BJ (cell line): ENCODE measurements around the gene CENPP. TPM values are rescaled to one million over a fixed set of nuclear protein-coding genes. Genes with fewer than 3 reads are reported as not detected.

Experiments
- CTCF ChIA-PET: fragments of 350-600 bp; formaldehyde crosslinking; extraction: SDS; loops from one replicate; lab custom pipeline; 2021; ENCODE audit warnings: antibody characterized with exemption, inconsistent platforms; lab: Yijun Ruan, JAX
- POLR2A ChIA-PET: fragments of 300-600 bp; sonication (Branson Sonifier 250); formaldehyde crosslinking; extraction: SDS; loops from one replicate; lab custom pipeline; 2021; ENCODE audit warnings: antibody characterized with exemption; lab: Charles Lee
- DNase-seq: peaks from one replicate; pipeline ENCODE4 v3.0.0-alpha.2; 2011; ENCODE audit warnings: low read depth
- H3K27me3 ChIP-seq: 2 replicates; pipeline ENCODE4 v1.6.0; 2011; ENCODE audit warnings: low read length; ENCODE audit not compliant: control insufficient read depth, insufficient read depth
- H3K36me3 ChIP-seq: 2 replicates; pipeline ENCODE4 v1.5.1; 2011; ENCODE audit warnings: low read length; ENCODE audit not compliant: control insufficient read depth, insufficient read depth
- H3K4me3 ChIP-seq: 2 replicates; pipeline ENCODE4 v1.5.1; 2011; ENCODE audit warnings: low read depth, mild to moderate bottlenecking, control low read depth, low read length
- polyA plus RNA-seq: library from polyadenylated mRNA; depleted of rRNA; stranded (reverse); fragments of >200 nt; gene quantifications from 2 replicates; pipeline ENCODE4 v1.2.3, GENCODE V29; 2011
- TF ChIP-seq, protein P1 (sequence below): IDR thresholded peaks from 2 replicates; pipeline ENCODE4 v1.5.1; 2011; ENCODE audit warnings: low read depth, mild to moderate bottlenecking, control low read depth, inconsistent platforms, low read length, moderate library complexity; ENCODE audit not compliant: insufficient read depth

CENPP gene
- polyA plus RNA-seq, 1 experiment: 1.3 TPM

DNA sequence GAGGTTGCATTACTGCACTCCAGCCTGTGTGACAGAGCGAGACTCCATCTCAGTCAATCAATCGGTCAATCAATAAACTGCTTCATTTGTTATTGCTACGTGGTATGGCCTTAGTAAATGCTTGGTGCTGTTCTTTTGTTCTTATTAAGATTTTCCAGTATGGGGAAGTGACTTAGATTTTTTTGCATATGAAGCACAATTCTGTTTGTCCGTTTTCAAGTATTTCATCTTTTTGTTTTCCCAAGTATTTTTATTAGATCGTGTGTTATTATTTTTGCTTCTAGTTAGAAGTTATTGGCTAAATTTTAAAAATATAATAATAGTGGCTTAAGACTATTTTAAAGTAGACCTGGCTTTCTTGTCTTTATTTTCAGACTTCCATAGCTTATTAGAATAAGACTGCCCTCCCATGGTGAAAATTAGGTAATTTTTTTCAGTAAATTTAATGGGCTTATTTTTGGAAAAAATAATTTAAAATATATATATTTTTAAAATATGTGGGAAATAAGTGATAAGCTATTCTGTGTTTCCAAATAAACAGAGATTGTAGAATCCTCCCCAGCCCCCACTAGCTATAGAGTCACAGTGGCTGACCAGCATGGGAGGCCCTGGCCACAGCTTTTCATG, 113.3 kb downstream of the CENPP start:
- DNase-seq: no peak

DNA sequence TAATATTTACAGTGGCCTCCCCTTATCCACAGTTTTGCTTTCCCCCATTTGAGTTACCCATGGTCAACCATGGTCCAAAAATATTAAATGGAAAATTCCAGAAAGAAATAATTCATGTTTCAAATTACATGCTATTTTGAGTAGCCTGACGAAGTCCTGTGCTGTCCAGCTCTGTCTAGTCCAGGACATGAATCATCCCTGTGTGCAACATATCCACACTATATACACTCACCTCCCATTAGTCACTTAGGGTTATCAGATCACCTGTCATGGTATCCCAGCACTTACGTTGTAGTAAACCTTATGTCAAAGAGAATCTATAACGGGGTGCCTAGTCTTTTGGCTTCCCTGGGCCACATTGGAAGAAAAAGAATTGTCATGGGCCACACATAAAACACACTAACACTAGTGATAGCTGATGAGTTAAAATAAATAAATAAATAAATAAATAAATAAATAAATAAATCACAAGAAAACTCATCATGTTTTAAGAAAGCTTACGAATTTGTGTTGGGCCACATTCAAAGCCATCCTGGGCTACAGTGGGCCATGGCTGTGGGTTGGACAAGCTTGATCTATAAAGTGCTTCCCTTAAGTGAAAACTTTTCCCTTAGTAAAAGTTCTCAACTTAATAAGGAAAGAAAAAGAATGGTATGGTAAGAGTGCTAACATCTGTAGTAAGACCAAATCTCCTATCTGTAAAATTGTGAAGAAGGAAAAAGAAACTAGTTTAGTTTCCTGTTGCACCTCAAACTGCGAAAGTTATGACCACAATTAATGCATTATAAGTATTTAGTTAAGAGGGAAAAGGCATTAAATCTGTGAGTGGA, 114.4 kb downstream of the CENPP start:
- DNase-seq: no peak
- Histone ChIP-seq H3K36me3 (no peaks in the 10 kb centered on the region), H3K4me3 (no peak overlapping the region), H3K27me3 (no peaks in the 10 kb centered on the region)
- CTCF ChIA-PET: interaction anchor here (0.8 to 3.5 kb wide), 11 partner anchors 20 to 351 kb away, joined by 3 to 19 read pairs (median 4); no protein-coding TSS in a partner anchor
- POLR2A ChIA-PET: no interaction called here
- TF ChIP-seq, protein P1, sequence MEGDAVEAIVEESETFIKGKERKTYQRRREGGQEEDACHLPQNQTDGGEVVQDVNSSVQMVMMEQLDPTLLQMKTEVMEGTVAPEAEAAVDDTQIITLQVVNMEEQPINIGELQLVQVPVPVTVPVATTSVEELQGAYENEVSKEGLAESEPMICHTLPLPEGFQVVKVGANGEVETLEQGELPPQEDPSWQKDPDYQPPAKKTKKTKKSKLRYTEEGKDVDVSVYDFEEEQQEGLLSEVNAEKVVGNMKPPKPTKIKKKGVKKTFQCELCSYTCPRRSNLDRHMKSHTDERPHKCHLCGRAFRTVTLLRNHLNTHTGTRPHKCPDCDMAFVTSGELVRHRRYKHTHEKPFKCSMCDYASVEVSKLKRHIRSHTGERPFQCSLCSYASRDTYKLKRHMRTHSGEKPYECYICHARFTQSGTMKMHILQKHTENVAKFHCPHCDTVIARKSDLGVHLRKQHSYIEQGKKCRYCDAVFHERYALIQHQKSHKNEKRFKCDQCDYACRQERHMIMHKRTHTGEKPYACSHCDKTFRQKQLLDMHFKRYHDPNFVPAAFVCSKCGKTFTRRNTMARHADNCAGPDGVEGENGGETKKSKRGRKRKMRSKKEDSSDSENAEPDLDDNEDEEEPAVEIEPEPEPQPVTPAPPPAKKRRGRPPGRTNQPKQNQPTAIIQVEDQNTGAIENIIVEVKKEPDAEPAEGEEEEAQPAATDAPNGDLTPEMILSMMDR: no peak

More for the DNA sequence above, 113.3 kb downstream of the CENPP start:
- POLR2A ChIA-PET: interaction anchor here (0.6 kb wide), 1 partner anchor 1036 kb away, joined by 3 read pairs; no protein-coding TSS in a partner anchor
- no peaks in the 10 kb centered on the region for H3K36me3 ChIP-seq
- H3K27me3 ChIP-seq: no peaks in the 10 kb centered on the region
- CTCF ChIA-PET: interaction anchor here (0.6 to 3.5 kb wide), 16 partner anchors 10 to 352 kb away, joined by 3 to 19 read pairs (median 3); partner anchors contain the start of genes CENPP and NOL8
- no peak overlapping the region for H3K4me3 ChIP-seq
- TF ChIP-seq, protein P1: peak; percentile 21; the same call in 1 of the 2 replicates

DNA sequence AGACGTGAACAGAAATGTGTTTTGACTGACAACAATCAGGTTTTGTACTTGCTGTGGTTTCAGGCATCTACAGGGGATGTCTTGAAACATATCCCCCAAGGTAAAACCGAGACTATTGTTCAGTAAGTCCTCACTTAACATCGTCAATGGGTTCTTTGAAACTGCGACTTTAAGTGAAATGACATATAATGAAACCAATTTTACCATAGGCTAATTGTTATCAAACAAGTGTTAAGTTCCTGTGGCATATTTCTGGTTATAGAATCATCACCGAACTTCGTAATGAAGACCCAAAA, 114.9 kb downstream of the CENPP start:
- TF ChIP-seq, protein P1: no peak
- CTCF ChIA-PET: interaction anchor here (0.8 to 3.2 kb wide), 4 partner anchors 97 to 227 kb away, joined by 3 to 15 read pairs (median 4); no protein-coding TSS in a partner anchor
- DNase-seq: no peak
- Histone ChIP-seq H3K27me3 (no peaks in the 10 kb centered on the region), H3K36me3 (no peaks in the 10 kb centered on the region), H3K4me3 (no peak overlapping the region)
- POLR2A ChIA-PET: no interaction called here

- H3K4me3 ChIP-seq: no peak overlapping the region
- ChIA-PET CTCF (interaction anchor here (0.9 to 1.2 kb wide), 2 partner anchors 102 to 189 kb away, joined by 3 read pairs; no protein-coding TSS in a partner anchor), POLR2A (interaction anchor here (0.6 kb wide), 1 partner anchor 8 kb away, joined by 9 read pairs; no protein-coding TSS in a partner anchor)
- H3K27me3 ChIP-seq: no peaks in the 10 kb centered on the region
- no peaks in the 10 kb centered on the region for H3K36me3 ChIP-seq
- no peak for DNase-seq
- TF ChIP-seq, protein P1: no peak
These were observed 119.1 kb downstream of the CENPP start for GRCh38 chr9:92444841-92445240.

DNA sequence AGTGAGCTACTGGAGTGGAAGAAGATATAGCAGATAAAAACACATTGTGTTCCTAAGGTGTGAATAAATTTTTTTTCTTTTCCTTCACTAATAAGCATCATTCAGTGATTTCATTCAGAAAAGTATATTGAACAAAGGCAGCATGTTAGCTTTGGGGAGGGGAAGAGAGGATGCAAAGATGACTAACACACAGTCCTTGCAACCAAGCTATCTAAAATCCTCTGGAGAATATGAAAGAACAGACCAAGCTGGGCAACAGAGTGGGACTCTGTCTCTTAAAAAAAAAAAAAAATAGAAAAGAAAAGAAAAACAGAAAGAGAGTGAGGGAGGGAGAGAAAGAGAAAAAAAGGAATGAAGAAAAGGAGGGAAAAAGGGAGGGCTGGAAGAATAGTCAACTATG, 120.8 kb downstream of the CENPP start:
- POLR2A ChIA-PET: no interaction called here
- DNase-seq: no peak

More for the DNA sequence above, 120.8 kb downstream of the CENPP start:
- no peaks in the 10 kb centered on the region for H3K36me3 ChIP-seq
- H3K27me3 ChIP-seq: no peaks in the 10 kb centered on the region
- no peak overlapping the region for H3K4me3 ChIP-seq
- TF ChIP-seq, protein P1: no peak
- CTCF ChIA-PET: interaction anchor here (1.0 to 1.6 kb wide), 4 partner anchors 12 to 308 kb away, joined by 3 to 5 read pairs (median 4); partner anchors contain the start of gene ASPN
